Right lung (tissue), 5 donors: ENCODE data around the gene OCA2. TPM values are rescaled to one million over a fixed set of nuclear protein-coding genes. Genes with fewer than 3 reads are reported as not detected.

Experiments
- DNase-seq, 2 donors: peaks; one replicate each; pipeline ENCODE4 v3.0.0-alpha.2; 2013
- polyA plus RNA-seq, 5 donors: library from polyadenylated mRNA; unstranded; fragments of 120-200 nt; gene quantifications; one replicate each; pipeline versions ENCODE4 v1.2.1 to v1.2.3, GENCODE V29; 2013; ENCODE audit warnings: inconsistent platforms in 1 of 5, low replicate concordance in 1 of 5; ENCODE audit not compliant: insufficient read length in 5 of 5, insufficient read depth in 1 of 5

OCA2 gene
- polyA plus RNA-seq, 5 donors, result 11.5 to 19.4 (median 15.1) TPM

DNA sequence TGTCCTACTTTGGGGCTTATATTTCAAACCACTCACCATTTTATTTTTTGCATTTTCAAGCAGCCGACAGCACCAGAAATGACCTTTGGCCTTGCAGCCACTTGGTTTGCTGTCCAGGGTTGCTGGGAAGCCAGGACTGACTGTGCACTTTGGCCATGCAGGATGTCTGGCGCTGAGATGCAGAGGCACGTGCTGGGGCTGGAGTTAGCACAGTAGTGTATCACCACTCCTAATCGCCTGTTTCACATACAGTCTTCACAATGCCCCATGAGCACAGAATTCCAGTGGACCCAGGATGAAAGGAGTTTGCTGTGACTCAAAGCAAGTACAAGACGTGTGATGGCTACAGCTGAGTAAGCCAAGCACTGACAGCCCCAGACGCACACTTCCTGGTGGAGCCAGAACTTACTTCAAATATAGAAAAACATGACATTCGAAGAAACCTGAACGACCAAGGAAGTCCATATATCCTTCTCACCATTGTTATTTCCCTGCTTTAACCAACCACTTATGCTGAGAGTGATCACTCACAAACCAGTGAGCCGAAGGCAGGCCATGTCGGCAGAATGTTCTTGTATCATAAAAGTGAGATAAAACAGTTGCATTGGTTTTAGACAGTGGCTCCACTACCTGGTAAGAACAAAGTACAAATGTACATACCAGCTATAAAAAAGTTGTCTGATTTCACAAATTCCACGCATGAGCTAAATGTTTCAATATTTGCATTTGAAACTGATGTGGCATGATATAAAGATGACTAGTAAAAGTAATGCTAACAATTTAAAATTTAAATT lies 16.0 kb downstream of the OCA2 start:
- no peak for DNase-seq

DNA sequence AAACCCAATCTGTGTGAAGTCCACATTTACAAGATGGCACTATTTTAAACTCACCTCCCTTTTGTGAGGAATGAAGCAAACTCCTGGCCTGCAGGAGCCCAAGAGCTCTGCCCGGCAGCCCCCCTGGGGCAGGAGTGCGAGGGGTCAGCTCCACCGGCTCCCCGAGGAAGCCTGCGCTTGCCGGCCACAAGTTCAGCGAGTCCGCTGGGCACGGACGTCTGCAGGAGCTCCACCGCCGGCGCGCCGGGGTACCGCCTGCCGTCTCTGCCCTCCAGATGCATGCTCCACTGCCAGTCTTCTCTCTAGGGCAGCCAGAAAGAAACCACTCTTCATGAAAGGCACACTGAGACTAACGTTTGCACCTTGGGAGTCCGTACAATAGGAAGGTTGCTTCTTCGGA lies 17.5 kb downstream of the OCA2 start:
- no peak for DNase-seq

DNA sequence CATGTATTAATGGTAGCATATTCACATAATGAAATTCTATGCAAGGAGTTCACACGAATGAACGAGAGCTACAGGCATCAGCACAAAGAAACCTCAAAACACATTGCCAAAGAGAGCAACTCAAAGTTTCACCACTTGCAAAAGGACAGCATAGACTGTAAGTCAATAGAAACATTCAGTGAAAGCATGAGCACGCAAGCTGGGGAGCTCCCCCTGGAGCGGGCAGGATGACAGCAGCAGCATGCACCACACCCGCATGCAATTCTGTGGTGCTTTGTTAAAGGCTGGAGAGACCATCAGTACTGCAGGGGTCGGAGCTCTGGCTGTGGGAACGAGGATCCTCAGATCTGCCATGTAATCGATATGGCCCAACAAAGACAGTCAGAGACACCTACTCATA lies 18.7 kb downstream of the OCA2 start:
- no peak for DNase-seq

DNA sequence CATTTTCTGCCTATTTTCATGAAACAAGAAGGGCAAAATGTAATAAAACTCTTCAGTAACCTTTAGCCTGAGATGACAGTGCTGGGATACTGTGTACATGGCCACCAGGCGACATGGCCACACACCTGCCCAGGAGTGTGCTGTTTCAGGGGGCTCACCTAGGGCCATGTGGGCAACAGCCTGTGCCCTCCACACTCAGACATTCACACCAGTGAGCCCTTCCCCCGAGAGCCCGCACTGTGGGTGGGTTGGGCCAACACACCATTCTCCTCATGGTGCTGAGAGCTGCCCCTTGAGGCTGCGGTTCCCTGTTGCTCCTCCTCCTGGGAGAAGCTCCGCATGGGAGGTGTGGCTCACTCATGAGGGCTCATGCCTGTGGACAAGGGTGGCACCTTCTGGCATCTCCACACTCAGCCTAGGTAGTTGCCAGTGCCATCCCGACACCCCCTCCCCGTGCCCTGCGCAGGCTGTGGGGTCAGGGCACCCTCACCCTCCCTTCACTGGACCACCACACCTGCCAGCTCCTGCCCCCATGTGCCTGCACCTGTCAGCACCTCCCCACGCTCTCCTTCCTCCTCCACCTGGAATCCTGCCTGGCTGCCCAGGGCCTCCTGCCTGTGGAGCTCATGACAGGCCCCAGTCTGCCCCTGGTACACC lies 19.7 kb downstream of the OCA2 start:
- no peak for DNase-seq

DNA sequence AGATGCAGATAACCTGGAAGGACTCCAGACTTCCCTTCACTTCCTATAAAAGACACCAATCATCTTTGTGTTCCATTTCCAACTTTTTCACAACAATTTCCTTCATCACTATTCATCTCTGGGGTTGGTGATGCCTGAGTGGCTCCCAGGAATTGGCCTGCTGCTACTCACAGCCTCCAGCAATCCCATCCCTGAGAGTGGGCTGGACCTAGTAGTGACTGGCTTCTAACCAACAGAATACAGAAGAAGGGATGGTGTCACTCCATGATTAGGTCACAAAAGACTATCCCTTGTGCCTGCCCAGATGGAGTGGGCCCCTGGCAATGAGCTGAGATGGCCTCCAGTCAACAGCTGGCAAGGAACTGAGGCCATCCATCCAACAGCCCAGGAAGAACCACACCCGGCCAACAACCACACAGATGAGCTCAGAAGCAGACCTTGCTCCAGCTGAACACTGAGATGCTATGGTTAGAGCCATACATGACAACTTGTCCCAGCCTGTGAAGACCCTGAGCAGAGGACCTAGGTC lies 20.9 kb downstream of the OCA2 start:
- no peak for DNase-seq

DNA sequence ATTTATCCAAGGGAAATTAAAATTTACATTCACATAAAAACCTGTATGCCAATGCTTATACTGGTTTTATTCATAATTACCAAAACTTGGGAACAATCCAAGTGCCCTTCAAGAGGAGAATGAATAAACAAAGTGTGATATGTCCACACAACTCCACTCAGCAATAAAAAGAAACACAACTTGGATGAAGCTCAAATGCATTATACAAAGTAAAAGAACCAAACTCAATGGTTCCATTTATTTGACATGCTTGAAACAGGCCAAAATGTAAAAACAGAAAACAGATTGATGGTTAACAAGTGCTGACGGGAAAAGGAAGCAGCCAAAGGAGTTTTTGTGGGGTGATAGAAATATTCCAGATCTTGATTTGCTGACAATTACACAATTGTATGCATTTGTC lies 23.5 kb downstream of the OCA2 start:
- no peak for DNase-seq

DNA sequence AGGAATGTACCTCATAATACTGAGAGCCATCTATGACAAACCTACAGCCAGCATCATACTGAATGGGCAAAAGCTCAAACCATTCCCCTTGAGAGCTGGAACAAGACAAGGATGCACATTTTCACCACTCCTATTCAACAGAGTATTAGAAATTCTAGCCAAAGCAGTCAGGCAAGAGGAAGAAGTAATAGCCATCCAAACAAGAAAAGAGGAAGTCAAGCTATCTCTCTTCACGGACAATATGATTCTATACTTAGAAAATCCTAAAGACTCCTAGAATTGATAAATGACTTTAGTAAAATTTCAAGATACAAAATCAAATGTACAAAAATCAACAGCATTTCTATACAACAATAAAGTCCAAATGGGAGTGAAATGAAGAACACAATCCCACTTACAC lies 30.2 kb downstream of the OCA2 start:
- DNase-seq, result no peak

DNA sequence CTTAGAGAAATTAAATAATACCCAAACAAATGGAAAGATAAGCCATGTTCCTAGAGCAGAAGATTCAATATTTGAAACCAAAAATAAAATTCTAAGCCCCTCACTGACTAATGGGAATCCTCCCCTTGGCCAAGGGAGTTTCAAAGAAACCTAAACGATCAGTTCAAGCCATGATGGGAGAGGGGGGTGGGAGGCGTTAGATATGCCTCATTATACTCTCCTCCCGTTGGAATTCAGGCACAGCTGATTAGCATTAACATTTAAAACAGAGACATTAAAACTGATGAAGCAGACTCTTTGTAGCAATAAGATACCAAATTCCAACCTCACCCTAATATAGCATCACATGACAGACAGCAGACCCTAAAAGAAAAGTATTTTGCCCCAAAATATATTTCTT lies 32.9 kb downstream of the OCA2 start:
- DNase-seq, result no peak

DNA sequence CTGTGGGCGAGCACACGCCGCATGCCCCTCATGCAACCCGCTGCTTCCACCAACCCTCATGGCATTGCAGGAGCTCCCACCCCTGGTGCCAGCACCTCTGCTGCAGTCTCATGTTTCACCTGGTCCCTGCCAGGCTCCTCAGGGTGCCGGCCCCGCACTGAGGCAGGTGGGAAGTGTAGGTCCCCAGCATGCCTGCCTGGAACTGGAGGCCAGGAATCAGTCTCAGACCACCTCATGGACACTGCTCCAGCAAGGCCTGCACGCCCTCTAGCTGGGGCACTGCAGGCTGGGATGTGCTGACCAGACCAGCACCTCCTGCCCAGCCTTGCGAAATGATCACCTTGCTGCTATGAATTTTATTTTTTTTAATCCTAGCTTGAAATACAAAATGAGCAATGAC lies 39.1 kb downstream of the OCA2 start:
- no peak for DNase-seq

DNA sequence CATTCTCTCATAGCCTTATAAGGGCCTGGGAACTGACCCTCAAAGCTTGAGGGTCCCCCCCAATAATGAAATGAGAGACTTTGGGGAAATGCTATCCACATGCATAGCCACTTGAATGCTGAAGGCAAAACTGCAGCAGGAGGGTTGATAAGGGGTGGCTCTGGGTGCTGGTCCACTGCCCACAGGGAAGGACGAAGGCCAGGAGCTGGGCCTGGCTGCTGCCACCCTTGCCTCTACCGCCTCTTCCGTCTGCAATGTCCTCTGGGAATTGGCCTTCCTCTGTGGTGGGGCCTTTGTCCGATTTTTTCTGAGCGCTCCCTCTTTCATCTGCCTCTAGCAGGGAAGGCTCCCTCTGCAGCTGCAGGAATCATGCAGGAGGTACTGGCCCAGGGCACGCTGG lies 41.0 kb downstream of the OCA2 start:
- no peak for DNase-seq

DNA sequence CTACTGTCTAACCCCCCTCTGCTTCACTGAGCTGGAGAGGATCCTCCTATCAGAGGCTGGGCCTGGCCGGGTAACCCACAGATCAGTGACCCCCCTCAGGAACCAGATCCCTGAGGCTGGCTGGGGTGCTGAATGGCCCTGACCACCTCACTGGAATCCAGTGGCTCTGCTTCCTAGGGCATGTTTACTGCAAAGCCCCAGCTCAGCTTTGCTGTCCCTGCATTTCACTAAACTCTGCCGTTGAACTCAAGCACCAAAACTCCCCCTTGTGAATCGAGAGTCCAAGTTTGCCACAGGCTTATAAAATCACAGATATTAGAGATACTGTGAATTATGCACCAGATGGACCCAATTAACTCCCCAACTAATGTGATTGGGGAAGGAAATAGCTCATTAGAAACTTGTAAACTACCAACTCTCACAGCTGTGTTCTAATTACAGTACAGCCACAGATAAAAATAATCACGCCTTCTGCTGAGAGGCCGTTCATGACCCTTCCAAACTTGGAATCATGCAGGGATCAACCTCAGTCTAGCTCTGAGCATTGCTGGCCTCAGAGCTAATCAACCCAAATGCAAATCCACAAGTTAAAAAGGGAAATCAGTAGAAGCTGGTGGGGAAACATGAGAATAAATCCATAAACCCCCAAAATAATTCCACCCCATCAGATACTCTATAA lies 47.0 kb downstream of the OCA2 start:
- no peak for DNase-seq

DNA sequence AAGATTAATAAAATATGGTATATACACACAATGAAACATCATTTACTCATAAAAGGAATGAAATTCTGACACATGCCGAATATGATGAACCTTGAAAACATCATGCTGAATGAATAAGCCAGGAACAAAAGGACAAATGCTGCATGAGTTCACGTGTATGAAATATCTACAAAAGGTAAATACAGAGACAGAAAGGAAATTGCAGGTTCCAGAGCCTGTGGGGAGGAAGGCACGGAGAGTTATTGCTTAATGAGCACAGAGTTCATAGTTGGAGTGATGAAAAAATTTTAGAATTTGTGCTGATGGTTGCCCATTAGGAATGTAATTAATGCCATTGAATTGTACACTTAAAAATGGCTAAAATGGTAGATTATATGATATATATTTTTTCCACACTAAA lies 49.5 kb downstream of the OCA2 start:
- DNase-seq, result no peak

DNA sequence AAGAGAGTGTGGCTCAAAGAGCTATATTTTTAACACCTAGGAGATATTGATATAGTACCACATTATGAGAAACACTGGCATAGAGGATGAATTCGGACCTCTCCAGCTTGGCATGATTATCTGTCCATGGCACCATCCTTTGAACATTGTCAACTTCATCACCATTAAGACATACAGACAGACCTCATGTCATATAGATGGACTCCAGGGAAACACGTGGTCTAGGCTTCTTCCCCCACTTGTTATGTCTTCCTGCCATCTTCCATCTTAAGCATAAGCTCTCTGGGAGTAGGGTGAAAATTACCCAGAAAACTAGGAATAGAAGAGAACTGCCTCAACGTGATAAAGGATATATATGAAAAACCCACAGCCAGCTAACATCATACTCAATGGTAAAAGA lies 51.8 kb downstream of the OCA2 start:
- no peak for DNase-seq

DNA sequence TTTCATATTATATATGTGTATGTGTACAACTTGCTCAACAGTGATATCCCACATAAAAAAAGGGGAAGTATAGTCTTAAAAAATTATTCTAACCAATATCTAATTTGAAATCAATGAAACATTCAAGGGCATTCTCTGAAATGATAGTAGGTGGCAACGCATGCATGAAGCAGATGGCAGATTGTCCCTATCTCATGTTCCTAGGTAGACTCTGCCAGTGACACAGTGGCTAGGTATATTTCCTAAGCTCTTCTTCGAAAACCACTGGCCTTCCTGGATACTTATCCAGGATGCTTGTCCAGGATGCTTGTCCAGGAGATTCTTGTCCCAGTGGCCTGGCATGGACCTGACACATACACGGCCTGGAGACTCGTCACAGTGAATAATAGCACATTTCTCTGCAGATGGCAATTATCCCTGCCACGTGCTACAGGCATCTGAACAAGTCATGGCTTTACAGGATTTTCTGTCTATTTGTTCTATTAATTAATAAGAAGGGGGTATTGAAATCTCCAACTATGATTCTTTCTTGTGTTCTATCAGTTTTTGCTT lies 54.9 kb downstream of the OCA2 start:
- DNase-seq, result no peak

DNA sequence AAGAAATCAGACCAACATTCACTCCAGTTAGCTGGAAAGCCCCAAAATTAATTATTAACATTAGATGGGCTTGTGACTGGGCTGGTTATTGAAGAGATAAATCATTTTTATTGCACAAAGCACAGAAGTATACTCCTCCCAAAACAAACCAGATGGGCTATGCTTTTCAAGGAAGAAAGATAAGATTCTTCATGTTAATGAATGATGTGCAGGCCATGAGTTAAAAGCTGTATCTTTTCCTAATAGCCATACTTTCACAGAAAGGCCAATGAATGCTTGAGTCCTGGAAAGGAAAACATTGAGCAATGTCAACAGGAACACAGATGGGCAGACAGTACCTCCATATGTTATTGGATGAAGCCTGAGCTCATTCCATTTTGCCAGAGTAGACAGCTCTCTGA lies 55.4 kb downstream of the OCA2 start:
- DNase-seq, result no peak

DNA sequence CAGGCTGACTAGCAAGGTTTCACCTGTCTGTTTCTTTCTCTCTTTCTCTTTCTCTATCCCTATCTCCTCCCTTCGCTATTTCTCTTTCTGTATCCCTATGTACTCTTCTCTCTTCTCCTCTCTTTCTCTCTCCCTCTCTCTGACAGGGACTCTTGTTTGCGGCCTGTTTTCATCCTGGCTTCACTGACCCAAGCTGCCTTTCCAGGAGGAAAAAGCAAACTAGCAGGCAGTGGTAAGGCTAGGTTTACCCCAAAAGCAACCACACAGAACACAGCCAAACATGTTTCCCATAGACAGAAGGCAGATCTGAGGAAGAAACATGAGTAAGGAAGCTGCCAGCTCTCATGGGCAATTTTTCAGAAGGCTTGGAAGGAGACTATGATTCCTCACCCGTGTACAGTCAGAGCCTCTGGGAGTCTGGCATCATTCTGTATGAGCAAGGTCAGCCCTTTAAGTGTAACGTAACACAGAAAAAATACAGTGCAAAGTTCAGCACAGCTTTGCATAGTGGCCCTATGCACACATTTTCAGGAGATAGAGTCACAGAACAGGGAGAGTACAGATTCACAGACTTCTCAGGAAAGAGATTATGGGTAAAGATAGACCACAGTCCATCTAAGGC lies 61.0 kb downstream of the OCA2 start:
- DNase-seq, result no peak

DNA sequence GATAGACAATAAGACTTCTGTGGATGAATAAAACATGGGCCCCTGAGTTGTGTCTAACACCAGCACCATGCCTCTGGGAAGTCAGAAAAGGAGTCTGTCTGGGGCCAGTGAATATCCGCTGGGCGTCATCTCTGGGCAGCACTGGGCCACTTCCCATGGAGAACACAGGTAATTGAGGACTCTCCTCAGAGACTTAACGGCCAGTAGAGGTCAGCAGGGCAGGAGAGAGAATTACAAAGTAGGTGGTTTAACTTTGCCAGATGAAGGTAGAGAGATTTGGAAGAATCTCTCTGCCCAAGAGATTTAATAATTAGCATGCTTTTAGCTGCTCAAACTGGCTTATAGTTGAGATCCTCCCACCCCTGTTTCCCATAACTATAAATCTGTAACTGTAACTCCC lies 65.7 kb downstream of the OCA2 start:
- DNase-seq, result no peak

DNA sequence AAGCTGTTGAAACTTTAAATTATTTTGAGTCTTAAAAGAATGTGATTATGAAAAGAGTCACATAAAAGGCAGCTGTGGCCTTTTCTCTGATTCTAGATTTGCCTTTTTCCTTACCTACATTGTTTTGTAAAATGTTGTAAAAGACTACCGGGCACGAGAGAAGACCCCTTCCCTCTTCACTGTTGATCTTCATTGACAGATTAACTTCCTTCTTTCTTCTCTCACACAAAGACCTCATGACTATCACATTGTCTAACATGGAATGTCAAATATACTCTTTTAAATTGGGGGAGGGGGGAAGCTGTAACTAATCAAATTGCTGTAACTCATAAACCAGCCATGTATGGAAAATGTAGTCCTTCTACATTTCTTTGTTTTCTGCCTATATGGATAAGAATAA lies 68.3 kb downstream of the OCA2 start:
- no peak for DNase-seq

DNA sequence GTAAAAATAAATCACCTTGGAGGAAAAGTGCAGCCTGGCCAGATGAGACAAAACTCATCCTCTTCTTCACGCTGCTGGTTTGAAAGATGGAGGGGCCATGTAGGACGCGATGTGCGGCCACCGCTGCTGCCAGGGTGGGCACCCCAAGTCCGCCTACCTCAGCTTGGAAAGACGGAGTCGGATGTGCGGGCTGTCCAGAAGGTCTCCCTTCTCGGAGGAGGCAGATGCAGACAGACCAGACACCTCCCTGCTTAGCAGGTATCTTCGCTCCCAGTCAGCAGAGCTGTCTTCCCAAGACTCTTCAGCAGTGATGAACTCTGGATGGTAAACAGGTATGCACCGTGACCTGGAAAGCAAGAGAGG lies 71.4 kb downstream of the OCA2 start:
- DNase-seq, result no peak

DNA sequence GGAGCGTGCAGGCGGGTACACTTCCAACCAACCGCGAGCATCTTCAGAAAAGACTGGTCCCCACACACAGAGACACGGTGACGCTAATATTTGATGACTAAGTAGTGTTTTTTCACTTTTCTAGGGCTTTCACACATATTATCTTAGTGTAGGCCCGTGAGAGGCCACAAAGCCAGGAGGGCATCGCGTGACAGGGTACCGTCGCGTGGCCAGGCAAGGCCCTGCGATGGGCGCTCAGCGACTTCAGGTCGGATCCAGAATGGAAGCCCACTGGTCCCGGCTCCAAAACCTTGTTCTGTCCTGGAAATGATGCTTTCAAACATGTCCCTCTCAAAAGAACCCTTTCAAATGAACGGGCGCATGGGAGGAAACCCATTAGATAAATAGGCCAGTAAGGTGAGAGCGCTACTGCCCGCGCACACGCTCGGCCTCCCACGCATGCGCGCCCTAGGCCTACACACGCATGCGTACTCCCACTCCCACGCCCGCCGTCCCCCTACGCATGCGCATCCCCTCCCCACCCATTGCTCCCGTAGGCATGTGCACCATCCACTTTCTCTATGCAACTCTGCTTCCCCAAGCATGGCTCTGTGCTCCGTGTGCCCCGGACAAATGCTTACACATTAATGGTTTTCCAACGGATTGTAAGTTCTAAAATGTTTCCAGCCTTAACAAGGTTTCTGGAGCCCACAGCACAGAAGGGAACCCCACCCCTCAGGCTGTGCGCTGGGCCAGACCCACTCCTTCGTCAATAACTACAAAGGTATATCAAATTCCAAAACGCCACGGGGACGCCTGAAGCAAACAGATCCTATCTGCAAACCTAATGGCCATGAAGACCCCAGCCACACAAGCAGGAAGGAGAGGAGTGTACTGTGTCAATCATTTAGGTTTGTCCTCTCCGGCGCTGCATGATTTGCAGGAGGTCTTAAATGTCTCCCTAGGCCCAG lies 72.1 kb downstream of the OCA2 start:
- DNase-seq, result no peak

DNA sequence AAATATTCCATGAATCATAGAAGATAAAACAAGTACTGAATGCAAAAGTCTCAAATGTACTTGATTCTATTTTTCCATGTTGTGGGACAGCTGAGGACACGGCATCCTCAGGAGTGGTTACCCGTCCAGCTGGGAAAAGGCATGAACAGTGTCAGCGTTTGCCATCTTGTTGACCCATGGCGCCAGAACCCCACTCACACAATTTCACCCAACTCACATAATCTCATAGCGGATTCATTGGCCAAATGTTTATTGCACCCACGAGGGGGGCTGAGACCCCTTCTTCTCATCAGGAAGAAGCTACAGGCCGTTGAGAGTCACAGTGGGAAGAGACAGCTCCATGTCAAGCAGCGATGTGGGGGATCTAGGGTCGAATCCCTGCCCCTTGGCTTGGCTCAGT lies 72.9 kb downstream of the OCA2 start:
- DNase-seq, result no peak
